Glutamatergic neuron (in vitro differentiated cells): ENCODE measurements around the gene GUCA1A. TPM values are rescaled to one million over a fixed set of nuclear protein-coding genes. Genes with fewer than 3 reads are reported as not detected.
A peak's percentile ranks its signal among the peaks of the same experiment; 100 is the strongest.

ENCODE experiments used
- DNase-seq: peaks from one replicate; pipeline ENCODE4 v3.0.0; 2022
- H3K27ac Mint-ChIP-seq: one replicate; pipeline ENCODE4 v1.8.0; 2020; ENCODE audit warnings: mild to moderate bottlenecking, mixed read lengths, inconsistent platforms; ENCODE audit not compliant: unreplicated experiment
- H3K27me3 Mint-ChIP-seq: one replicate; pipeline ENCODE4 v1.8.0; 2020; ENCODE audit warnings: mild to moderate bottlenecking, moderate library complexity, mixed read lengths, inconsistent platforms; ENCODE audit not compliant: unreplicated experiment
- H3K36me3 Mint-ChIP-seq: one replicate; pipeline ENCODE4 v1.8.0; 2020; ENCODE audit warnings: mild to moderate bottlenecking, mixed read lengths, inconsistent platforms; ENCODE audit not compliant: unreplicated experiment
- H3K4me1 Mint-ChIP-seq: one replicate; pipeline ENCODE4 v1.8.0; 2020; ENCODE audit warnings: mild to moderate bottlenecking, low read depth, mixed read lengths, inconsistent platforms; ENCODE audit not compliant: unreplicated experiment
- H3K4me3 Mint-ChIP-seq: one replicate; pipeline ENCODE4 v1.8.0; 2020; ENCODE audit warnings: mild to moderate bottlenecking, mixed read lengths, inconsistent platforms; ENCODE audit not compliant: unreplicated experiment
- H3K9me3 Mint-ChIP-seq: one replicate; pipeline ENCODE4 v1.8.0; 2020; ENCODE audit warnings: mild to moderate bottlenecking, moderate library complexity, mixed read lengths, inconsistent platforms; ENCODE audit not compliant: unreplicated experiment
- total RNA-seq: library from RNA; stranded (reverse); fragmentation: NEBNext Ultra II Directional; extraction: Animal tissue kit (Norgen Biotek cat#: 25700); gene quantifications from one replicate; pipeline ENCODE4 v1.2.1, GENCODE V29; 2021; ENCODE audit not compliant: unreplicated experiment
- TF ChIP-seq, protein P1 (sequence below): fragments of 200-600 bp; sonication (generic); IDR thresholded peaks from one replicate; pipeline ENCODE4 v1.5.0; 2021; ENCODE audit not compliant: partially characterized antibody, unreplicated experiment

Gene GUCA1A
- total RNA-seq, 1 donor from 2014 or later: 2.2 TPM

DNA sequence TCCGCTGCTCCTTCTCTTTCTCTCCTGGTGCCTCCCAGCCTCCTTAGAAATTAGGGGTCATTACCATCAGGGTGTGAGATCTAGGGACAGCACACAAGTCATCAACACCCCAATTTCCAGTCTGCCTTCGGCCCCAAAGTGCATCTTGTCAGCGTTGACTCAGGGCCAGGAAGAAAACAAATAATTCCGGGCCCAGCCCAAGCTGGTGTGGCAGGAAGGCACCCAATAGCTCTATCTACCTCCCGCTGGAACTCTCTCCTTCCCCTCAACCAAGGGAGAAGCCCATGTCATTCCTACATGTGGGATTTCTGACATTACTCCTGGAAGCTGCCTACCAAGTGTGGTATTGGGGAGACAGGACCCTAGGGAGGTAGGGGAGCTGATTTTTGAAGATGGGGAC lies 19.2 kb upstream of the GUCA1A start:
- H3K4me1 Mint-ChIP-seq: peaks cover 16% of the 10 kb centered on the region
- peaks cover 8% of the 10 kb centered on the region for H3K27me3 Mint-ChIP-seq
- no peak overlapping the region for H3K27ac Mint-ChIP-seq
- TF ChIP-seq, protein P1, sequence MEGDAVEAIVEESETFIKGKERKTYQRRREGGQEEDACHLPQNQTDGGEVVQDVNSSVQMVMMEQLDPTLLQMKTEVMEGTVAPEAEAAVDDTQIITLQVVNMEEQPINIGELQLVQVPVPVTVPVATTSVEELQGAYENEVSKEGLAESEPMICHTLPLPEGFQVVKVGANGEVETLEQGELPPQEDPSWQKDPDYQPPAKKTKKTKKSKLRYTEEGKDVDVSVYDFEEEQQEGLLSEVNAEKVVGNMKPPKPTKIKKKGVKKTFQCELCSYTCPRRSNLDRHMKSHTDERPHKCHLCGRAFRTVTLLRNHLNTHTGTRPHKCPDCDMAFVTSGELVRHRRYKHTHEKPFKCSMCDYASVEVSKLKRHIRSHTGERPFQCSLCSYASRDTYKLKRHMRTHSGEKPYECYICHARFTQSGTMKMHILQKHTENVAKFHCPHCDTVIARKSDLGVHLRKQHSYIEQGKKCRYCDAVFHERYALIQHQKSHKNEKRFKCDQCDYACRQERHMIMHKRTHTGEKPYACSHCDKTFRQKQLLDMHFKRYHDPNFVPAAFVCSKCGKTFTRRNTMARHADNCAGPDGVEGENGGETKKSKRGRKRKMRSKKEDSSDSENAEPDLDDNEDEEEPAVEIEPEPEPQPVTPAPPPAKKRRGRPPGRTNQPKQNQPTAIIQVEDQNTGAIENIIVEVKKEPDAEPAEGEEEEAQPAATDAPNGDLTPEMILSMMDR: no peak
- peaks cover 8% of the 10 kb centered on the region for H3K9me3 Mint-ChIP-seq
- no peaks in the 10 kb centered on the region for H3K36me3 Mint-ChIP-seq
- no peak overlapping the region for H3K4me3 Mint-ChIP-seq
- no peak for DNase-seq

DNA sequence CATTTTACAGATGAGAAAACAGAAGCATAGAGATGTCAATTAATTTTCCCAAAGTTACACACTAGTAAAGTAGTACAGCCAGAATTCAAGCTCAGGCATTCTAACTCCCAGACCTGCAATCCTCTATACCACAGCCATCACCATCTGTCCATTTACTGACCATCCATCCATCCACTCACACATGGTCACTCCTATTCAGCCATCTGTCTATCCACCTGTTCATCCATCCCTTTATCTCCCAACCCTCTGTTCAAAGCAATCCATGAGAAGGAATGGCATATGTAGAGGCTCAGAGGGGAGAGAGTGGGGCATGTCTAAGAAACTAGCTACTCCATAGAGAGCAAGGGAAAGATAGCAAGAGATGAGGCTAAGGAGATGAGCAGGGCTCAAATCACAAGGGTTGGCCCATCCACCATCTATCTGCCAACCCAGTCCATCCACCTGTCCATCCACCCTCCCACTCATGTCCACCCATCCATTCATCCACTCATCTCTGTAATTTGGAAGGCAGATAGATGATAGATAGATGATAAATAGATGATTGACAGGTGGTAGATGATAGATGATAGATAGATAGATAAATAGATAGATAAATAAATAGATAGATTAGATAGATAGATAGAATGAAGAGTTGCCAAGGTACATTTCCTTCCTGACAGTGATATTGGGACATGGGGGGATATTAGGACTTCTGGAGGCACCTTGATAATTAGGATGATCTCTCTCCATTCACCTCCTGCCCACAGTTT lies 18.5 kb upstream of the GUCA1A start:
- Mint-ChIP-seq H3K4me3 (no peak overlapping the region), H3K9me3 (peaks cover 8% of the 10 kb centered on the region), H3K27ac (peak overlapping the region; percentile 86), H3K27me3 (peaks cover 8% of the 10 kb centered on the region), H3K4me1 (peaks cover 16% of the 10 kb centered on the region), H3K36me3 (no peaks in the 10 kb centered on the region)
- TF ChIP-seq, protein P1: no peak
- DNase-seq: no peak

DNA sequence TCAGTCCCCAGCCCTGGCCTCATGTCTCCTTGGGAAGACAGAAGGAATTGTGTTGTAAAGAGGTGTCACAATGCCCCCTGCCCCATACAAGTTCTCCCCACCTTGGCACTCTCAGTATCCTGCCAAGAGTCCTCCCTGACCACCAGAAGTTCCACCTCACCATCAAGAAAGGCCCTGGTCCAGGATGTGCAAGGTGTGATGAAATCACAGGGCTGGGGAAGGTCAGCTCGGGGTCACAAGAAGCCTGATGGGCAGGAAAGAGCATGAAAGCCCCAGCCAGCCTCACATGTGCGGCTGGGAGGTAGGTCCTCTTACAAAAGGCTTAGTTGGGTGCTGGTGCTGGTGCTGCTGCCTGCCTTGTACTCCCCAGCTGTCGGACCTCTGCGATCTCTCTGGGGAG lies 17.9 kb upstream of the GUCA1A start:
- H3K4me3 Mint-ChIP-seq: no peak overlapping the region
- no peaks in the 10 kb centered on the region for H3K36me3 Mint-ChIP-seq
- peaks cover 16% of the 10 kb centered on the region for H3K4me1 Mint-ChIP-seq
- no peak overlapping the region for H3K27ac Mint-ChIP-seq
- no peak for DNase-seq
- H3K9me3 Mint-ChIP-seq: peaks cover 8% of the 10 kb centered on the region
- peaks cover 8% of the 10 kb centered on the region for H3K27me3 Mint-ChIP-seq
- TF ChIP-seq, protein P1: no peak

DNA sequence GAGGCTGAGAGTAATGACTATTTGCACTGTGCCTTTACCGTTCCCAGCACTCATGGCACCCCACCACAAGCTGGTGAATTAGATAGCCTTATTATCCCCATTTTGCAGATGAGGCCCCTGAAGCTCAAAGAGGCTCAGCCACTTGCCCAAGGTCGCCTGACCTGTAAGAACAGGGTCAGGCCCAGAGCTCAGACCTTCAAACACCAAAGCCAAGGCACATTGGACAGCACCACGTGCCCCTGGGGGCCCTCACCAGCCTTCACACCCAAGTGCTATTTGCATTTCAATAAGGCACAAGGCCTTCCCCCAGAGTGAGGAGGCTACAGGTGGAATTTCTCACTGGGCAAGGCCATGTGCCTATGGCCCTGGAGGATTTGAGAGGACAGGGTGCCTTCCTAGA lies 16.5 kb upstream of the GUCA1A start:
- DNase-seq: no peak
- Mint-ChIP-seq H3K27me3 (peaks cover 11% of the 10 kb centered on the region), H3K36me3 (peaks cover 3% of the 10 kb centered on the region), H3K27ac (no peak overlapping the region), H3K4me1 (peaks cover 16% of the 10 kb centered on the region), H3K4me3 (no peak overlapping the region), H3K9me3 (peaks cover 9% of the 10 kb centered on the region)
- TF ChIP-seq, protein P1: no peak

DNA sequence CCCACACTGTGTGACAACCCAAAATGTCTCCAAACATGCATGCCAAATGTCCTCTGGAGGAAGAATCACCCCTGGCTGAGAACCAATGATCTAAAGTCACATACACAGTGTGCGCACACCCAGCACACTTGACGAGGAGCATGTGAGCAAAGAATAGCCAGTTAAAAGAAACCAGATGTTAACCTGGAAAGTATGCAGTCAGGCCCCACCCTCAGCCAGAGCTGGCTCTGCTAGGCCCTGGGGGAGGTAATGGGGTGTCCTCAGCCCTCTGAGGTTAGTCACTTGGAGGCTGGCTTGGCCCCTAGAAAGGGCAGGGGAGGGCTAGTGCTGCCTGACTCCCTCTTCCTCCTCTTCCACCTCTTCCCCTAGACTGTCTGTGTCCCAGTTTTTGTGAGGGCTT lies 15.2 kb upstream of the GUCA1A start:
- TF ChIP-seq, protein P1: no peak
- no peak for DNase-seq
- Mint-ChIP-seq H3K27me3 (peaks cover 11% of the 10 kb centered on the region), H3K9me3 (peaks cover 9% of the 10 kb centered on the region), H3K4me3 (no peak overlapping the region), H3K36me3 (peaks cover 6% of the 10 kb centered on the region), H3K4me1 (peaks cover 11% of the 10 kb centered on the region), H3K27ac (no peak overlapping the region)
